ENCODE results near the gene PAFAH1B2. TPM values are rescaled to one million over a fixed set of nuclear protein-coding genes. Genes with fewer than 3 reads are reported as not detected.

PAFAH1B2 gene
- total and polyA plus RNA-seq, 10 of the 15 experiments (the other 5 are each of a cell fraction or from before 2014, with no cell fraction given) = 17.6 to 64.8 (median 47.6) TPM

- TF ChIP-seq, protein P1, sequence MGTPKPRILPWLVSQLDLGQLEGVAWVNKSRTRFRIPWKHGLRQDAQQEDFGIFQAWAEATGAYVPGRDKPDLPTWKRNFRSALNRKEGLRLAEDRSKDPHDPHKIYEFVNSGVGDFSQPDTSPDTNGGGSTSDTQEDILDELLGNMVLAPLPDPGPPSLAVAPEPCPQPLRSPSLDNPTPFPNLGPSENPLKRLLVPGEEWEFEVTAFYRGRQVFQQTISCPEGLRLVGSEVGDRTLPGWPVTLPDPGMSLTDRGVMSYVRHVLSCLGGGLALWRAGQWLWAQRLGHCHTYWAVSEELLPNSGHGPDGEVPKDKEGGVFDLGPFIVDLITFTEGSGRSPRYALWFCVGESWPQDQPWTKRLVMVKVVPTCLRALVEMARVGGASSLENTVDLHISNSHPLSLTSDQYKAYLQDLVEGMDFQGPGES (IDR thresholded peaks at IDR 0.05) = no peak
- TF ChIP-seq SIN3A (IDR thresholded peaks at IDR 0.05; ENCODE audit: low read depth, low read length) (peak; percentile 64; the same call in 1 of the 2 replicates), MXI1 (IDR thresholded peaks at IDR 0.05; ENCODE audit: low read depth, low read length) (peak; percentile 99), YY1 (IDR thresholded peaks at IDR 0.05; ENCODE audit: low read depth, low read length) (peak; percentile 92), ATF2 (IDR thresholded peaks at IDR 0.05; ENCODE audit: low read length) (no peak), KDM1A (IDR thresholded peaks at IDR 0.05; ENCODE audit: borderline replicate concordance) (no peak), NBN (IDR thresholded peaks at IDR 0.05) (peak; percentile 78), RAD21 (IDR thresholded peaks at IDR 0.05; ENCODE audit: insufficient read depth, low read depth, low read length) (no peak), TCF3 (IDR thresholded peaks at IDR 0.05; ENCODE audit: borderline replicate concordance, insufficient read depth, low read depth, low read length) (no peak), USF1 (IDR thresholded peaks at IDR 0.05; ENCODE audit: borderline replicate concordance, extremely low read length, insufficient read depth, low read depth, low read length) (peak; percentile 97), WRNIP1 (IDR thresholded peaks at IDR 0.05; ENCODE audit: borderline replicate concordance, low read depth, low read length) (no peak), IRF4 (IDR thresholded peaks at IDR 0.05; ENCODE audit: low read depth, low read length) (no peak), GATAD2B (conservative IDR thresholded peaks at IDR 0.05; ENCODE audit: low read depth) (peak; percentile 77), MEF2B (IDR thresholded peaks at IDR 0.05; ENCODE audit: partially characterized antibody, poor library complexity, severe bottlenecking) (peak; percentile 70), CREM (IDR thresholded peaks at IDR 0.05; ENCODE audit: low read depth) (peak; percentile 84), SREBF1 (IDR thresholded peaks at IDR 0.05; ENCODE audit: low read length) (no peak), JUNB (IDR thresholded peaks at IDR 0.05) (no peak), POLR2AphosphoS2 (IDR thresholded peaks at IDR 0.05; ENCODE audit: low read depth, low read length) (no peak), IKZF1 (conservative IDR thresholded peaks at IDR 0.05) (peak; percentile 96), NRF1 (conservative IDR thresholded peaks at IDR 0.05; ENCODE audit: low read depth, low read length) (no peak), ZBTB33 (IDR thresholded peaks at IDR 0.05) (no peak), PAX8 (IDR thresholded peaks at IDR 0.05) (no peak), EGR1 (IDR thresholded peaks at IDR 0.05; ENCODE audit: borderline replicate concordance in 1 of 2, low read depth in 2 of 2, low read length in 2 of 2) (peak; percentile 27 to 47; a peak in 2 of 3 replicates)
- TF ChIP-seq, protein P2, sequence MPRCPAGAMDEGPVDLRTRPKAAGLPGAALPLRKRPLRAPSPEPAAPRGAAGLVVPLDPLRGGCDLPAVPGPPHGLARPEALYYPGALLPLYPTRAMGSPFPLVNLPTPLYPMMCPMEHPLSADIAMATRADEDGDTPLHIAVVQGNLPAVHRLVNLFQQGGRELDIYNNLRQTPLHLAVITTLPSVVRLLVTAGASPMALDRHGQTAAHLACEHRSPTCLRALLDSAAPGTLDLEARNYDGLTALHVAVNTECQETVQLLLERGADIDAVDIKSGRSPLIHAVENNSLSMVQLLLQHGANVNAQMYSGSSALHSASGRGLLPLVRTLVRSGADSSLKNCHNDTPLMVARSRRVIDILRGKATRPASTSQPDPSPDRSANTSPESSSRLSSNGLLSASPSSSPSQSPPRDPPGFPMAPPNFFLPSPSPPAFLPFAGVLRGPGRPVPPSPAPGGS (IDR thresholded peaks at IDR 0.05; ENCODE audit: borderline replicate concordance, insufficient read depth, low read depth, low read length, poor library complexity, severe bottlenecking) = no peak
Measured at GRCh38 chr11:117098269-117099232, 45.5 kb upstream of the PAFAH1B2 start, which contains the start of gene SIK3 (continued).
